ENCODE measurements around the gene ZMYM3.

The ZMYM3 gene

GRCh38 chrX:71252221-71252620, 1.7 kb downstream of the ZMYM3 start:
- no peak for DNase-seq

GRCh38 chrX:71251466-71251973, 2.4 kb downstream of the ZMYM3 start:
- DNase-seq = no peak

- no peak for DNase-seq
Measured at GRCh38 chrX:71250841-71251240, 3.1 kb downstream of the ZMYM3 start.

- DNase-seq = no peak
Measured at GRCh38 chrX:71245159-71245558, 8.8 kb downstream of the ZMYM3 start.

GRCh38 chrX:71244359-71245128, 9.4 kb downstream of the ZMYM3 start:
- DNase-seq = no peak

GRCh38 chrX:71241301-71241700, 12.6 kb downstream of the ZMYM3 start:
- DNase-seq = no peak

- DNase-seq = no peak
Measured at GRCh38 chrX:71239781-71240180, 14.2 kb downstream of the ZMYM3 start.

GRCh38 chrX:71236836-71237235, 17.1 kb downstream of the ZMYM3 start:
- no peak for DNase-seq

GRCh38 chrX:71235482-71235881, 18.5 kb downstream of the ZMYM3 start:
- DNase-seq = no peak

- DNase-seq = no peak
Measured at GRCh38 chrX:71228063-71228642, 25.8 kb downstream of the ZMYM3 start.

- DNase-seq = no peak
Measured at GRCh38 chrX:71227370-71228062, 26.4 kb downstream of the ZMYM3 start.

GRCh38 chrX:71225676-71226075, 28.3 kb downstream of the ZMYM3 start:
- no peak for DNase-seq

GRCh38 chrX:71225009-71225408, 28.9 kb downstream of the ZMYM3 start:
- DNase-seq = no peak

GRCh38 chrX:71224098-71224708, 29.7 kb downstream of the ZMYM3 start:
- DNase-seq = no peak

- DNase-seq = no peak
Measured at GRCh38 chrX:71222929-71223328, 31.0 kb downstream of the ZMYM3 start, which contains the start of gene GJB1. Gene GJB1 (plus strand): TSS chrX:71223224. CDS start chrX:71223708, 484 bp downstream.

GRCh38 chrX:71221145-71221544, 32.8 kb downstream of the ZMYM3 start:
- no peak for DNase-seq

GRCh38 chrX:71217298-71217697, 36.6 kb downstream of the ZMYM3 start:
- no peak for DNase-seq

- peak; percentile 85 for DNase-seq
Measured at GRCh38 chrX:71216485-71216884, 37.5 kb downstream of the ZMYM3 start.

GRCh38 chrX:71215338-71215912, 38.5 kb downstream of the ZMYM3 start:
- DNase-seq = peak; percentile 12

- peak; percentile 3 for DNase-seq
Measured at GRCh38 chrX:71214604-71215337, 39.2 kb downstream of the ZMYM3 start.

- DNase-seq = no peak
Measured at GRCh38 chrX:71214152-71214551, 39.8 kb downstream of the ZMYM3 start.

- no peak for DNase-seq
Measured at GRCh38 chrX:71212536-71212935, 41.4 kb downstream of the ZMYM3 start.
